ENCODE results near the gene AATF. TPM values are rescaled to one million over a fixed set of nuclear protein-coding genes. Genes with fewer than 3 reads are reported as not detected.
"Not testable (repeated sequence)": the region's sequence is repeated elsewhere in the genome, so short reads cannot be mapped to it uniquely, and the experiment has no call there.

Gene AATF
- total and polyA plus RNA-seq, 11 donors: 15.2 to 51.6 (median 28.9) TPM

GRCh38 chr17:37066322-37067255, 117.8 kb downstream of the AATF start:
- H3K27me3 ChIP-seq: peaks cover 0 to 46% (median 11%) of the 10 kb centered on the region in 9 donors
- no peaks in the 10 kb centered on the region for H3K4me1 ChIP-seq
- H3K9me3 ChIP-seq: peaks cover 0 to 8% (median 0%) of the 10 kb centered on the region in 12 donors
- H3K27ac ChIP-seq: no peak overlapping the region
- intact Hi-C loops (cut with DNase I): loop anchor here in 1 of 10 donors (10.0 kb wide), 1 partner anchor 62 kb away; no protein-coding TSS in a partner anchor
- no peak overlapping the region for H3K4me3 ChIP-seq
- no peaks in the 10 kb centered on the region for H3K36me3 ChIP-seq
- ATAC-seq: no peak
- WGBS, 4 donors: 47 to 64% (median 51%) methylated on average over 19 to 25 of the region's 25 CpGs
- TF ChIP-seq CTCF (IDR thresholded peaks at IDR 0.05) (no peak), POLR2A (IDR thresholded peaks at IDR 0.05) (no peak)
- DNase-seq: no peak

- peak in 1 of 5 donors; percentile 47 for DNase-seq
- intact Hi-C loops (cut with DNase I): loop anchor here in 1 of 10 donors (10.0 kb wide), 1 partner anchor 63 kb away; no protein-coding TSS in a partner anchor
- Histone ChIP-seq H3K4me3 (no peak overlapping the region), H3K27me3 (peaks cover 0 to 46% (median 11%) of the 10 kb centered on the region in 9 donors), H3K4me1 (no peaks in the 10 kb centered on the region), H3K27ac (no peak overlapping the region), H3K36me3 (no peaks in the 10 kb centered on the region), H3K9me3 (peaks cover 0 to 8% (median 0%) of the 10 kb centered on the region in 12 donors)
- ATAC-seq: peak in 3 of 4 donors; percentile 11 to 69 (median 50)
- no peak for TF ChIP-seq POLR2A (IDR thresholded peaks at IDR 0.05)
- TF ChIP-seq CTCF (IDR thresholded peaks at IDR 0.05): no peak
- 59 to 68% (median 65%) methylated on average over 13 of the region's 13 CpGs for WGBS, 4 donors
These were observed 118.9 kb downstream of the AATF start for GRCh38 chr17:37067555-37068111.

- H3K4me3 ChIP-seq: no peak overlapping the region
- TF ChIP-seq CTCF (IDR thresholded peaks at IDR 0.05): no peak
- peak in 1 of 4 donors; percentile 29 for ATAC-seq
- peaks cover 0 to 8% (median 0%) of the 10 kb centered on the region in 12 donors for H3K9me3 ChIP-seq
- WGBS, 4 donors: 54 to 75% (median 60%) methylated on average over 10 of the region's 10 CpGs
- no peak overlapping the region for H3K27ac ChIP-seq
- intact Hi-C loops (cut with DNase I): loop anchor here in 1 of 10 donors (10.0 kb wide), 1 partner anchor 63 kb away; no protein-coding TSS in a partner anchor
- H3K4me1 ChIP-seq: no peaks in the 10 kb centered on the region
- no peak for DNase-seq
- no peaks in the 10 kb centered on the region for H3K36me3 ChIP-seq
- H3K27me3 ChIP-seq: peaks cover 0 to 46% (median 11%) of the 10 kb centered on the region in 9 donors
These were observed 119.5 kb downstream of the AATF start for GRCh38 chr17:37068266-37068665.

- peaks cover 0 to 46% (median 11%) of the 10 kb centered on the region in 9 donors for H3K27me3 ChIP-seq
- WGBS, 4 donors: 87 to 91% (median 87%) methylated on average over 3 of the region's 3 CpGs
- ATAC-seq (no peak), DNase-seq (no peak)
- intact Hi-C loops (cut with DNase I): loop anchor here in 1 of 10 donors (10.0 kb wide), 1 partner anchor 64 kb away; no protein-coding TSS in a partner anchor
- peaks cover 0 to 8% (median 0%) of the 10 kb centered on the region in 12 donors for H3K9me3 ChIP-seq
- no peak overlapping the region for H3K27ac ChIP-seq
- TF ChIP-seq CTCF (IDR thresholded peaks at IDR 0.05): no peak
- no peak for TF ChIP-seq POLR2A (IDR thresholded peaks at IDR 0.05)
- no peak overlapping the region for H3K4me3 ChIP-seq
- no peaks in the 10 kb centered on the region for H3K4me1 ChIP-seq
- no peaks in the 10 kb centered on the region for H3K36me3 ChIP-seq
These were observed 120.3 kb downstream of the AATF start for GRCh38 chr17:37069087-37069486.

GRCh38 chr17:37073464-37073863, 124.7 kb downstream of the AATF start:
- ATAC-seq; DNase-seq; H3K4me1 ChIP-seq; intact Hi-C loops (cut with DNase I); H3K27ac ChIP-seq; H3K4me3 ChIP-seq; H3K36me3 ChIP-seq; H3K9me3 ChIP-seq: not testable (repeated sequence)
- WGBS, 4 donors: 69 to 83% (median 79%) methylated on average over 3 of the region's 3 CpGs
- H3K27me3 ChIP-seq: peaks cover 0 to 17% (median 0%) of the 10 kb centered on the region in 9 donors
